SKM-1 (cell line): ENCODE results near the gene IL3RA.
"Not testable (repeated sequence)": the region's sequence is repeated elsewhere in the genome, so short reads cannot be mapped to it uniquely, and the experiment has no call there.

Experiments used
- DNase-seq: peaks from one replicate; lab custom pipeline; 2025; ENCODE audit not compliant: unreplicated experiment; lab: John Stamatoyannopoulos, UW

IL3RA gene

GRCh38 chrX:1330605-1331004 lies 6.0 kb upstream of the IL3RA start:
- no peak for DNase-seq

- DNase-seq: not testable (repeated sequence)
Measured at GRCh38 chrX:1332433-1332832, 4.2 kb upstream of the IL3RA start.

- DNase-seq: no peak
Measured at GRCh38 chrX:1334854-1335253, 1.7 kb upstream of the IL3RA start.

- DNase-seq: no peak
Measured at GRCh38 chrX:1336948-1337779, 579 bp downstream of the IL3RA start.

- no peak for DNase-seq
Measured at GRCh38 chrX:1341545-1342184, 5.1 kb downstream of the IL3RA start.

- DNase-seq: not testable (repeated sequence)
Measured at GRCh38 chrX:1349606-1350005, 13.0 kb downstream of the IL3RA start.

- DNase-seq: no peak
Measured at GRCh38 chrX:1351981-1352714, 15.6 kb downstream of the IL3RA start.

GRCh38 chrX:1354036-1355019 lies 17.7 kb downstream of the IL3RA start:
- no peak for DNase-seq

GRCh38 chrX:1355131-1356046 lies 18.8 kb downstream of the IL3RA start:
- no peak for DNase-seq

GRCh38 chrX:1357993-1358392 lies 21.4 kb downstream of the IL3RA start:
- DNase-seq: no peak

GRCh38 chrX:1358793-1359476 lies 22.4 kb downstream of the IL3RA start:
- no peak for DNase-seq

GRCh38 chrX:1359477-1359873 lies 22.9 kb downstream of the IL3RA start:
- no peak for DNase-seq

- DNase-seq: no peak
Measured at GRCh38 chrX:1360171-1360570, 23.6 kb downstream of the IL3RA start.

- DNase-seq: no peak
Measured at GRCh38 chrX:1361275-1361674, 24.7 kb downstream of the IL3RA start.

GRCh38 chrX:1361910-1362309 lies 25.3 kb downstream of the IL3RA start:
- no peak for DNase-seq

GRCh38 chrX:1366363-1366762 lies 29.8 kb downstream of the IL3RA start:
- not testable (repeated sequence) for DNase-seq

GRCh38 chrX:1368385-1368698 lies 31.8 kb downstream of the IL3RA start:
- DNase-seq: no peak

GRCh38 chrX:1378306-1378759 lies 41.7 kb downstream of the IL3RA start:
- DNase-seq: no peak

- no peak for DNase-seq
Measured at GRCh38 chrX:1380672-1381233, 44.2 kb downstream of the IL3RA start.
